Measurements from ENCODE around the gene IFI35. TPM values are rescaled to one million over a fixed set of nuclear protein-coding genes. Genes with fewer than 3 reads are reported as not detected.
A peak's percentile ranks its signal among the peaks of the same experiment; 100 is the strongest.

IFI35 gene
- total RNA-seq (2014; rRNA removed; shearing (Covaris generic)) (21.8 and 27.7 TPM in 2 replicates), polyA plus RNA-seq (2016; fragmentation: Nextera tagmentation; extraction: Ambion mirVana) (23.3 and 27.6 TPM in 2 replicates)

GRCh38 chr17:43006639-43007551 lies at the start of gene IFI35:
TSS of gene IFI35 (plus strand) at chr17:43006784. CDS start at chr17:43006948, 164 bp downstream.
- H2AFZ ChIP-seq: peak within 1 kb of the TSS; percentile 84
- in situ Hi-C loops (cut with MboI): no loop called here

DNA sequence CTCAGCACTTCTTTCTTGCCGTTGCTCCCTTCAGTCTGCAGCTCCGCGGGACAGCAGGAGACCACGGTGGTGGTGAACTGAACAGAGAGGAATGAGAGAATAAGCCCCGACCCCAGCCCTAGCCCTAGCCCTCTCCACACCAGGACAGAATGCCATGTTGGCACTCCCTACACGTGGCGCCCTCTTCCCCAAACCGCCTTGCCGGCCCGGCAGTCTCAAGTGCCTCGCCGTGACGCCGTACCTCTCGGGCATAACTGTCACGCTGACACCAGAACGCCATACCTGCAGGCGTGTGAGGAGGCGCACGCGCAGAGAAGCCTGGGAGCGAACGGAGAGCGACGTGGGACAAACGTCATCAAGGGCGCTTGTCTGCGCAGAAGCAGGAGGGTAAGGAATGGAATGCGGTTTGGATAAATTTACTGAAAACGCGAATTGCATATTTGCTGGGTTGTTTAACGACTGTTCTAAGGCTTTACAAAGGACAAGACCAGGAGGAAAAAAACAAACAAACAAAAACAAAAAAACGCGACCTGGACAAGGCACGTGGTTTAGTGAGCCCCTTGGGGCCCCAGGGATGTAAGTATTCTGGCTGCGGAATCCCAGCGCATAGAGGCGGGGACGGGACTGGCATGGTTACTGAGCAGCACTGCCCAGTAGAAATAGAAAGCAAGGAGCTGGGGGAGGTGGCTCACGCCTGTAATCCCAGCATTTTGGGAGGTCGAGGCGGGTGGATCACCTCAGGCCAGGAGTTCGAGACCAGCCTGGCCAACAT lies 42.2 kb upstream of the IFI35 start, which contains the start of gene AARSD1:
AARSD1 (minus strand) TSS at position 294 of the 772 bp plus-strand sequence; CDS start at position 280, 14 bp downstream.
- H3K4me1 ChIP-seq (ENCODE audit: insufficient read depth): peaks cover 5% of the 10 kb centered on the region
- TF ChIP-seq EZH2 (IDR thresholded peaks at IDR 0.05; ENCODE audit: insufficient read depth, poor library complexity, severe bottlenecking) (no peak), EZH2phosphoT487 (IDR thresholded peaks at IDR 0.05; ENCODE audit: insufficient read depth, low read depth) (no peak)
- no peaks in the 10 kb centered on the region for H3K9me2 ChIP-seq (ENCODE audit: insufficient read depth)
- peak within 1 kb of the TSS; percentile 83 for H3K9ac ChIP-seq
- peak within 1 kb of the TSS; percentile 77 for H3K4me3 ChIP-seq
- no peaks in the 10 kb centered on the region for H4K20me1 ChIP-seq (ENCODE audit: insufficient read depth)
- no peaks in the 10 kb centered on the region for H3K9me3 ChIP-seq (ENCODE audit: low read depth)
- peak within 1 kb of the TSS; percentile 84 for H2AFZ ChIP-seq
- in situ Hi-C loops (cut with MboI): no loop called here
- H3K79me2 ChIP-seq (ENCODE audit: insufficient read depth): peaks cover 21% of the 10 kb centered on the region
- peak; percentile 97 for DNase-seq
- WGBS, 2 experiments (ENCODE audit: low coverage in 1 of 2, low lambda C conversion rate in 2 of 2, missing lambda C conversion rate in 2 of 2): 2% methylated on average over 43 of the region's 43 CpGs
- H3K4me2 ChIP-seq (ENCODE audit: unreplicated experiment): peak within 1 kb of the TSS; percentile 95
- H3K36me3 ChIP-seq (ENCODE audit: low read depth): peaks cover 14% of the 10 kb centered on the region; the same call in 1 of the 2 replicates
- peak within 1 kb of the TSS; percentile 74 for H3K27ac ChIP-seq
- H3K27me3 ChIP-seq (replicated peaks; ENCODE audit: insufficient read depth): no peaks in the 10 kb centered on the region
- H3F3A ChIP-seq (ENCODE audit: insufficient read depth): peaks cover 13% of the 10 kb centered on the region; the same call in 1 of the 2 replicates

More at GRCh38 chr17:43006639-43007551, at the start of gene IFI35:
- Histone ChIP-seq H3K4me1 (ENCODE audit: insufficient read depth) (peaks cover 10% of the 10 kb centered on the region), H3F3A (ENCODE audit: insufficient read depth) (peaks cover 39% of the 10 kb centered on the region), H3K4me3 (peak within 1 kb of the TSS; percentile 82), H3K27me3 (replicated peaks; ENCODE audit: insufficient read depth) (no peaks in the 10 kb centered on the region), H3K79me2 (ENCODE audit: insufficient read depth) (peaks cover 14% of the 10 kb centered on the region; the same call in 1 of the 2 replicates), H3K9me3 (ENCODE audit: low read depth) (no peaks in the 10 kb centered on the region), H3K27ac (peak within 1 kb of the TSS; percentile 85), H3K4me2 (ENCODE audit: unreplicated experiment) (peak within 1 kb of the TSS; percentile 82), H3K9me2 (ENCODE audit: insufficient read depth) (no peaks in the 10 kb centered on the region), H3K36me3 (ENCODE audit: low read depth) (peaks cover 17% of the 10 kb centered on the region; the same call in 1 of the 2 replicates), H4K20me1 (ENCODE audit: insufficient read depth) (no peaks in the 10 kb centered on the region), H3K9ac (peak within 1 kb of the TSS; percentile 86)
- WGBS, 2 experiments (ENCODE audit: low coverage in 1 of 2, low lambda C conversion rate in 2 of 2, missing lambda C conversion rate in 2 of 2): 18 to 21% methylated on average over 18 of the region's 18 CpGs
- peak; percentile 93 for DNase-seq
- TF ChIP-seq EZH2 (IDR thresholded peaks at IDR 0.05; ENCODE audit: insufficient read depth, poor library complexity, severe bottlenecking) (no peak), EZH2phosphoT487 (IDR thresholded peaks at IDR 0.05; ENCODE audit: insufficient read depth, low read depth) (no peak)

- H3K27me3 ChIP-seq (replicated peaks; ENCODE audit: insufficient read depth): no peaks in the 10 kb centered on the region
- in situ Hi-C loops (cut with MboI): no loop called here
- no peak overlapping the region for H3K4me2 ChIP-seq (ENCODE audit: unreplicated experiment)
- H4K20me1 ChIP-seq (ENCODE audit: insufficient read depth): no peaks in the 10 kb centered on the region
- peaks cover 5% of the 10 kb centered on the region for H3K4me1 ChIP-seq (ENCODE audit: insufficient read depth)
- peaks cover 12% of the 10 kb centered on the region for H3K79me2 ChIP-seq (ENCODE audit: insufficient read depth)
- no peak overlapping the region for H2AFZ ChIP-seq
- WGBS, 2 experiments (ENCODE audit: low coverage in 1 of 2, low lambda C conversion rate in 2 of 2, missing lambda C conversion rate in 2 of 2): 36 to 67% methylated on average over 1 of the region's 1 CpG
- TF ChIP-seq EZH2 (IDR thresholded peaks at IDR 0.05; ENCODE audit: insufficient read depth, poor library complexity, severe bottlenecking) (no peak), EZH2phosphoT487 (IDR thresholded peaks at IDR 0.05; ENCODE audit: insufficient read depth, low read depth) (no peak)
- no peaks in the 10 kb centered on the region for H3K9me3 ChIP-seq (ENCODE audit: low read depth)
- DNase-seq: no peak
- no peak overlapping the region for H3K9ac ChIP-seq
- no peaks in the 10 kb centered on the region for H3K36me3 ChIP-seq (ENCODE audit: low read depth)
- no peaks in the 10 kb centered on the region for H3K9me2 ChIP-seq (ENCODE audit: insufficient read depth)
- no peak overlapping the region for H3K4me3 ChIP-seq
- H3K27ac ChIP-seq: no peak overlapping the region
- peaks cover 13% of the 10 kb centered on the region; the same call in 1 of the 2 replicates for H3F3A ChIP-seq (ENCODE audit: insufficient read depth)
Measured at GRCh38 chr17:42967925-42968324, 38.7 kb upstream of the IFI35 start.
